Muscle of back (tissue), 11 donors: ENCODE results near the gene EGFR. TPM values are rescaled to one million over a fixed set of nuclear protein-coding genes. Genes with fewer than 3 reads are reported as not detected.

ENCODE experiments used
- DNase-seq, 3 donors: peaks; one replicate each; pipeline versions ENCODE4 v3.0.0 to v3.0.0-alpha.2; 2013
- polyA plus RNA-seq, 10 donors: library from polyadenylated mRNA; unstranded; fragments of 120-200 nt; gene quantifications; one replicate each; pipeline ENCODE4 v1.2.1, GENCODE V29; 2013; ENCODE audit not compliant: insufficient read length in 10 of 10

The EGFR gene
- polyA plus RNA-seq, 10 donors = 21.9 to 37.2 (median 25.8) TPM

DNA sequence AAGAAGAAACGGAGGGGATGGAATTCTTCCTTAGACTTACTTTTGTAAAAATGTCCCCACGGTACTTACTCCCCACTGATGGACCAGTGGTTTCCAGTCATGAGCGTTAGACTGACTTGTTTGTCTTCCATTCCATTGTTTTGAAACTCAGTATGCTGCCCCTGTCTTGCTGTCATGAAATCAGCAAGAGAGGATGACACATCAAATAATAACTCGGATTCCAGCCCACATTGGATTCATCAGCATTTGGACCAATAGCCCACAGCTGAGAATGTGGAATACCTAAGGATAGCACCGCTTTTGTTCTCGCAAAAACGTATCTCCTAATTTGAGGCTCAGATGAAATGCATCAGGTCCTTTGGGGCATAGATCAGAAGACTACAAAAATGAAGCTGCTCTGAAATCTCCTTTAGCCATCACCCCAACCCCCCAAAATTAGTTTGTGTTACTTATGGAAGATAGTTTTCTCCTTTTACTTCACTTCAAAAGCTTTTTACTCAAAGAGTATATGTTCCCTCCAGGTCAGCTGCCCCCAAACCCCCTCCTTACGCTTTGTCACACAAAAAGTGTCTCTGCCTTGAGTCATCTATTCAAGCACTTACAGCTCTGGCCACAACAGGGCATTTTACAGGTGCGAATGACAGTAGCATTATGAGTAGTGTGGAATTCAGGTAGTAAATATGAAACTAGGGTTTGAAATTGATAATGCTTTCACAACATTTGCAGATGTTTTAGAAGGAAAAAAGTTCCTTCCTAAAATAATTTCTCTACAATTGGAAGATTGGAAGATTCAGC, 187.6 kb downstream of the EGFR start:
- no peak for DNase-seq

- no peak for DNase-seq
Measured at GRCh38 chr7:55207436-55208125, 188.8 kb downstream of the EGFR start.

DNA sequence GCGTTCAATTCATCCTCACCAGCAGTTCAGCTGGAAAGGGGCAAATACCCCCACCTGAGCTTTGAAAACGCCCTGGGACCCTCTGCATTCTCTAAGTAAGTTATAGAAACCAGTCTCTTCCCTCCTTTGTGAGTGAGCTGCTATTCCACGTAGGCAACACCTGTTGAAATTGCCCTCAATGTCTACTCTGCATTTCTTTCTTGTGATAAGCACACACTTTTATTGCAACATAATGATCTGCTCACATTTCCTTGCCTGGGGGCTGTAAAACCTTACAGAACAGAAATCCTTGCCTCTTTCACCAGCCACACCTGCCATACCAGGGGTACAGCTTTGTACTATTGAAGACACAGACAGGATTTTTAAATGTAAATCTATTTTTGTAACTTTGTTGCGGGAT, 190.5 kb downstream of the EGFR start:
- DNase-seq = no peak

DNA sequence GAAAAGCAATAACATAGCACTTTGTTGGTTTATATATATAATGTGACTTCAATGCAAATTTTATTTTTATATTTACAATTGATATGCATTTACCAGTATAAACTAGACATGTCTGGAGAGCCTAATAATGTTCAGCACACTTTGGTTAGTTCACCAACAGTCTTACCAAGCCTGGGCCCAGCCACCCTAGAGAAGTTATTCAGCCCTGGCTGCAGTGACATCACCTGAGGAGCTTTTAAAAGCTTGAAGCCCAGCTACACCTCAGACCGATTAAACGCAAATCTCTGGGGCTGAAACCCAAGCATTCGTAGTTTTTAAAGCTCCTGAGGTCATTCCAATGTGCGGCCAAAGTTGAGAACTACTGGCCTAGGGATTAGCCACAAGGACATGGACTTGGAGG, 191.4 kb downstream of the EGFR start:
- DNase-seq = no peak

GRCh38 chr7:55210716-55211115, 191.9 kb downstream of the EGFR start:
- no peak for DNase-seq

DNA sequence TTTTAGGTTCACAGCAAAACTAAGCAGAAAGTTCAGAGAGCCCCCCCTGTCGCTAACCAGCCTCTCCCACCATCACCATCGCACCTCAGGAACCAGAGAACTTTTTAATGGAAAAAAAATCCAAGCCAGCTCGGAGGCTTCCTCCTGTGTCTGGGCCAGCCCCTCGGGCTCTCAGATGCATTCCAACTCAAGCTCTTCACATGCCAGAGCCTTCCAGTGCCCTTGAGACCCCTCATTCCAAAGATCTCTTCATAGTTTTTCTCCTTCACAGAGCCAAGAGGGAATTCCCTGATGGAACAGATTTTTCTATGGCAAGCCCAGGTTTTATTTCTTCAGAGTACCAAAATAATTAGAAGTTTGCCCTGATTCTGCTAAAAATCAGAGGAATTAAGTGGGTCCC, 192.9 kb downstream of the EGFR start:
- no peak for DNase-seq

- no peak for DNase-seq
Measured at GRCh38 chr7:55212176-55212575, 193.4 kb downstream of the EGFR start.

DNA sequence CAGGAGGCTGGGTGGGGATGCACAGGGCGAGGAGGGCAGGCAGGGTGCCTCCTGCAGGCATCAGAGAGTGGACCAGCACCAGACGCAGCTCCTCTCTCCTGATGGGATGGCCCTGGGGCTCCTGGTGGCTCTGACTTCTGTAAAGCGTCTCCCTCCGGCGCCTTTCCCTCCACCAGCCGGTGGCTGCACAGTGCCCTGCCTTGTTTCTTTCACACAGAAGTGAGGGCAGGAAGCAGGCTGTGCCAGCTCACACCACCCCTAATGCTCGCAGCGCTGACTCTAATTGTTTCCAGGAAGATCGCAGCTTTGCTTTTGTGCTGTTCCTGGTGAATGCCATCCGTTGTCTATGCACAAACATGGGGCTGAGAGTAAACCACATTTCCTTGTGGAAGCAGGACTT, 194.0 kb downstream of the EGFR start:
- no peak for DNase-seq

- DNase-seq = no peak
Measured at GRCh38 chr7:55214707-55215106, 195.9 kb downstream of the EGFR start.

DNA sequence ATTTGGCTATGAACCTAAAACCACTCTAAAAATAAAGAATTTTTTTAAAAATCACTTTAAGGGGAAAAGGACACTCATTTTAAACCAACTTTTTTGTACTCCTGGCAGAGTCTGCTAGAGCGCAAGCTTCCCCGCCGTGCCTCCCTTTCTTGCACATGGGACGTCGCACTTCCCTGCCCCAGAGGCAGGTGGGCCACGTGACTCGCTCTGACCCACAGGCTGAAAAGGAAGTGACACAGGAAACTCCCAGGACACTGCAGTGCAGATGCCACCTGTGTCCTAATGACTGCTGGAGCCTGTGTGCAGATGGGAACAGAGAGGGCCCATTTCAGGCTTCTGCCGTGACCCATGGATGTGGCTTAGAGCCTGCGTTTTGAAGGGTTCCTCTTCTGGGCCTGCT, 204.2 kb downstream of the EGFR start:
- no peak for DNase-seq

DNA sequence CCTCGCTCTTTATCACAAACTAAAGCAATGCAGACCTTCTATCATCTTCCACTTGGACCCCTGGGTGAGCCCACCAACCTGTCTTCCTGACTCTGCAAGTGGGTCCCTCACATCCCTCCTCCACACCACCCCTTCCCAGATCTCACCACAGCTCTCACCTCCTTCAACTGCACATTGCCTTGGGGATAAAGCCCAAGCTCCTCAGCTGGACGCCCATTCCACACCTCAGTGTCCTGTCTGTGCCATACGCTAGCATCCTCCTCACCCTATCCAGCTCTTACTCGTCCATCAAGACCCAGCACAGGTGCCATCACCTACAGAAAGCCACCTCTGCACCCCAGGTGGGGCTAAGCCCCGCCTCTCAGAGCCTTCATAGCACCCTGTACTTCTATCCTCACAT, 205.3 kb downstream of the EGFR start:
- no peak for DNase-seq

DNA sequence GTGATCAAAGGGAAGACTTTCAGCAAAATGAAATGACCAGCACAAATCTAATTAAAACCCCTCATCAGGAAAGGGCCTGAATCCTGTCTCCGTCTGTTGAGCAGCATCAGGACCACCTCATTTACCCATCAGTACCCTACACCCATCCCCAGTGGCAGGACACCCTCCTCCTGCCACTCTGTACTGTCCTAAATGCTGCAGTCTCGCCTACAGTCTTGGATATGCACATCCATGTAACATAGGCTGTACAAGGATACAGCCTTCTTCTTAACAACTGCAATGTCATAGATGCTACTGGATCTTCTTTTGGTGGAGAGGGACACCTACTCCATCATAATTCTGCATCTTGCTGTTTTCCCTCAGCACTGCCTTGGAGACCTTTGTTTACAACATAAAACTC, 206.0 kb downstream of the EGFR start:
- DNase-seq = no peak

DNA sequence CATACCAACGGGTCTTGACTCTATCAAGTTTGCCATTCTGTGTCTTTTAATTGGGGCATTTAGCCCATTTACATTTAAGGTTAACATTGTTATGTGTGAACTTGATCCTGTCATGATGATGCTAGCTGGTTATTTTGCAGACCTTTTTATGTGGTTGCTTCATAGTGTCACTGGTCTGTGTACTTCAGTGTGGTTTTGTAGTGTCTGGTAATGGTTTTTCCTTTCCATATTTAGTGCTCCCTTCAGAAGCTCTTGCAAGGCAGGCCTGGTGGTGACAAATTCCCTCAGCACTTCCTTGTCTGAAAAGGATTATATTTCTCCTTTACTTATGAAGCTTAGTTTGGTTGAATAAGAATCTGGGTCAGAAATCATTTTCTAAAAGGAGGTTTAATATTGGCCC, 211.2 kb downstream of the EGFR start:
- no peak for DNase-seq

DNA sequence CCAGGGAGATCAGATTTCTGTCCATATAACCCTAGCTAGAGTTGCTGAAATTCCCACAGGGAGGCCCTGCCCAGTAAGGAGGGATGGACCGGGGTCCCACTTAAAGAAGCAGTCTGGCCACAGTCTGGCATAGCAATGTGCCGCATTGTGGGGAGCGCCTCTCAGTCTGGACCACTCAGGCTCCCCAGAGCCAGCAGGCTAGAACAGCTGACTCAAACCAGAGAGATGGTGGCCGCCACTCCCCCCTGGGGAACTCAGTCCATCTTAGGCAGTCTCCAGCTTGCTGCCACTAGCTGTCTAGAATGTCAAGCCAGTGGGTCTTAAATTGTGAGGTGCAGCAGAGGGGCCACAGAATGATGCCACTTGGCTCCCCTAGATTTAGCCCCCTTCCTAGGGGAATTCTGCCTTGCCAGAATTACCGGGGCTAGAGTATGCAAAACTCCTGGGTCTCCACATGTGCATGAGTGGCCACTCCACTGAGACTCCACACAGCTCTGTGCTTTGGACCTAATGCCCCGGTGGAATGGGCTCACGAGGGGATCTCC, 213.0 kb downstream of the EGFR start:
- no peak for DNase-seq

- DNase-seq = no peak
Measured at GRCh38 chr7:55233001-55233400, 214.2 kb downstream of the EGFR start.

- no peak for DNase-seq
Measured at GRCh38 chr7:55234408-55234807, 215.6 kb downstream of the EGFR start.

GRCh38 chr7:55235115-55235514, 216.3 kb downstream of the EGFR start:
- no peak for DNase-seq

DNA sequence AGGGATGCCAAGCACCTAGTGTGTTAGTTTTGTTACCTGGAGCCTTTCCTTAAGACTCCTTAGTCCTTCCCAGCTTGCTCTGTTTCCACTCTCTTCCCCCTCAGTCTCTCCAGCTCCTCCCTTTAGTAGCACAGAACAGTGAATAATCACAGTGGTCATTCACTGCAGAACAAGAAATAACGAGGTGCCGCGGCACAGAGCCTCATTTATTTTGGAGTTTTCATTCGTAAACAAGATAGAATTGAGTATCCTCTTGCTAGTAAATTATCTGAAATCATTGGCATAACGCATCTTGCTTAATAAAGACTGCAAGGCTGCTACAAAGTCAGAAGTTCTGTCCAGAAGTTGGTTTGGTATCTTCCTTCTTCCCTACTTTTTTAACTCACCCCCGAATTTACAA, 217.0 kb downstream of the EGFR start:
- DNase-seq = no peak

- no peak for DNase-seq
Measured at GRCh38 chr7:55236476-55236875, 217.7 kb downstream of the EGFR start.

- no peak for DNase-seq
Measured at GRCh38 chr7:55237156-55237893, 218.5 kb downstream of the EGFR start.

GRCh38 chr7:55239406-55239805, 220.6 kb downstream of the EGFR start:
- no peak for DNase-seq

- no peak for DNase-seq
Measured at GRCh38 chr7:55240418-55241142, 221.8 kb downstream of the EGFR start.
